Tibial artery (tissue), 4 donors: ENCODE measurements around the gene NHERF1.

ENCODE experiments used
- DNase-seq, 2 donors: peaks; one replicate each; pipeline ENCODE4 v3.0.0-alpha.2; 2019
- H3K27ac ChIP-seq, 2 donors: fragments of 200-600 bp; sonication (generic) in 1 of 2; 1 replicate in 1 of 2; 2 replicates in 1 of 2; pipeline ENCODE4 v1.5.1; 2018 to 2019; ENCODE audit warnings: mild to moderate bottlenecking in 1 of 2
- H3K27me3 ChIP-seq, 2 donors: fragments of 200-600 bp; sonication (generic) in 1 of 2; one replicate each; pipeline versions ENCODE4 v1.5.1 to v1.6.0; 2016 to 2019
- H3K36me3 ChIP-seq, 3 donors: fragments of 200-600 bp; sonication (generic) in 2 of 3; one replicate each; pipeline ENCODE4 v1.5.1; 2016 to 2019; ENCODE audit warnings: mild to moderate bottlenecking in 2 of 3
- H3K4me1 ChIP-seq, 4 donors: fragments of 200-600 bp; sonication (generic) in 2 of 4; 1 replicate in 3 of 4; 2 replicates in 1 of 4; pipeline ENCODE4 v1.5.1; 2016 to 2019
- H3K4me3 ChIP-seq, 2 donors: fragments of 200-600 bp; sonication (generic) in 1 of 2; 1 replicate in 1 of 2; 2 replicates in 1 of 2; pipeline ENCODE4 v1.5.1; 2018 to 2019; ENCODE audit warnings: mild to moderate bottlenecking in 2 of 2
- H3K9me3 ChIP-seq, 3 donors: fragments of 200-600 bp; sonication (generic) in 1 of 3; one replicate each; pipeline ENCODE4 v1.5.1; 2016 to 2019
- intact Hi-C: fragments of 100-400 bp; cut with DNase I; formaldehyde crosslinking; loops from one replicate; pipeline ENCODE4 v1.15.0; 2023; ENCODE audit warnings: low total_unique reads
- TF ChIP-seq, protein P1 (sequence below), 2 experiments: fragments of 200-600 bp in 1 of 2; fragments of 450-650 bp in 1 of 2; IDR thresholded peaks; one replicate each; pipeline ENCODE4 v1.5.1; 2017 to 2019; ENCODE audit warnings: antibody characterized with exemption in 2 of 2, mild to moderate bottlenecking in 1 of 2, moderate library complexity in 1 of 2

The NHERF1 gene

DNA sequence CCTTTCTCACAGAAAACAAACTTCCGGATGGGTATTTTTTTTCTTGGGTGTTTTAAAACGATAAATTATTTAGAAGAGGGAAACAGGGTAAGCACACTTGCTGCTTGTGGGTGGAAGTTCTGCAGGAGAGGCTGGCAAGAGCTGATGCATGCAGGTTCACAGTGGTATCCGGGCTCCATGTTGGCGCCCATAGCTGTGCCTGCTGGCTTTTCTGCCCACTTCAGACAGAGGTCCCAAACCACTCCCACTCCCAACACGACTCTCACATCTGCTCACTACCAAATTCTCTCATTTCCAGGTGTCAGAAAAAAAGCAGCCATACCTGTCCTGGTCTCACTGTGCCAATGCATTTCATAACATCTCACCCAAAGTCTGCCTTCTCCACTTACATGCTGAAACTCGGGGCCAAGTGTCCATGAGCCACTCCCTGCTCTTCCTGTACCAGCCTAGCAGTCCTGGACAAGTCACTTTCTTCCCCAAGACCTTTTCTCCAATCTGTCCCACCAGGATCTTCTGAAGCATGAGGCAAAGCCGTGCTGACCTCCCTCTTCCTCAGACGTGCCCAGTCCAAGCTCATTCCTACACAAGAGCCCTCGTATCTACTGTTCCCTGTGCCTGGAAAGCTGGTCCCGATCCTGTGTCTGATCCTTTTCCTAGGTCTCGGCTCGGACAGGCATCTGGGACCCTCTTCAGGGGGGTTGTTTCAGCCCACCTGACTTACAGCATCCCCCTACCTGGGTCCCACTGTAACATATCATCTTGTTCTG is 37.2 kb upstream of the NHERF1 start:
- peaks cover 0 to 36% of the 10 kb centered on the region in 2 donors for H3K27me3 ChIP-seq
- intact Hi-C loops = no loop called here
- TF ChIP-seq, protein P1, sequence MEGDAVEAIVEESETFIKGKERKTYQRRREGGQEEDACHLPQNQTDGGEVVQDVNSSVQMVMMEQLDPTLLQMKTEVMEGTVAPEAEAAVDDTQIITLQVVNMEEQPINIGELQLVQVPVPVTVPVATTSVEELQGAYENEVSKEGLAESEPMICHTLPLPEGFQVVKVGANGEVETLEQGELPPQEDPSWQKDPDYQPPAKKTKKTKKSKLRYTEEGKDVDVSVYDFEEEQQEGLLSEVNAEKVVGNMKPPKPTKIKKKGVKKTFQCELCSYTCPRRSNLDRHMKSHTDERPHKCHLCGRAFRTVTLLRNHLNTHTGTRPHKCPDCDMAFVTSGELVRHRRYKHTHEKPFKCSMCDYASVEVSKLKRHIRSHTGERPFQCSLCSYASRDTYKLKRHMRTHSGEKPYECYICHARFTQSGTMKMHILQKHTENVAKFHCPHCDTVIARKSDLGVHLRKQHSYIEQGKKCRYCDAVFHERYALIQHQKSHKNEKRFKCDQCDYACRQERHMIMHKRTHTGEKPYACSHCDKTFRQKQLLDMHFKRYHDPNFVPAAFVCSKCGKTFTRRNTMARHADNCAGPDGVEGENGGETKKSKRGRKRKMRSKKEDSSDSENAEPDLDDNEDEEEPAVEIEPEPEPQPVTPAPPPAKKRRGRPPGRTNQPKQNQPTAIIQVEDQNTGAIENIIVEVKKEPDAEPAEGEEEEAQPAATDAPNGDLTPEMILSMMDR (IDR thresholded peaks at IDR 0.05) = no peak
- DNase-seq = no peak
- no peak overlapping the region for H3K4me3 ChIP-seq
- no peaks in the 10 kb centered on the region for H3K36me3 ChIP-seq
- no peak overlapping the region for H3K27ac ChIP-seq
- no peaks in the 10 kb centered on the region for H3K4me1 ChIP-seq
- no peaks in the 10 kb centered on the region for H3K9me3 ChIP-seq

DNA sequence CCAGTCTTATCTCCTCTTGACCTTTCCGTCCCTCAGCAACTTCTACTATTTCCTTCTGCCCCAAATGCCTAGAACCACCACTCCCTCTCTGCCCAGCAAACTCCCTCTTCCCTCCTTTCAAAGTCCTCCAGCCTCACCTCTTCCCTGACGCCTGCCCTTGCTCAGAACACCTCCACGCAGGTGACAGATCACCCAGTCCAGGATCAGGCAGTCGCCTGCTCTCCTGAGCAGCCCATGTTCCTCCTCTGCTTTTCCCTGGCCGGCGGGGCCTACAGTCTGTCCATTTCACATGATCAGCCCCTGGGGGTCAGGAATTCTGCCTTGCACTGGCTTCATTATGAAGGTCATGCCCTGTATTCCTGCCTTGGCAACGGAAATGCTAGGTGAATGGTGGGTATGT is 36.1 kb upstream of the NHERF1 start:
- TF ChIP-seq, protein P1 (IDR thresholded peaks at IDR 0.05) = no peak
- DNase-seq = no peak
- no peaks in the 10 kb centered on the region for H3K4me1 ChIP-seq
- no peak overlapping the region for H3K27ac ChIP-seq
- H3K36me3 ChIP-seq = no peaks in the 10 kb centered on the region
- H3K4me3 ChIP-seq = no peak overlapping the region
- intact Hi-C loops = no loop called here
- H3K9me3 ChIP-seq = no peaks in the 10 kb centered on the region
- H3K27me3 ChIP-seq = peaks cover 0 to 36% of the 10 kb centered on the region in 2 donors

DNA sequence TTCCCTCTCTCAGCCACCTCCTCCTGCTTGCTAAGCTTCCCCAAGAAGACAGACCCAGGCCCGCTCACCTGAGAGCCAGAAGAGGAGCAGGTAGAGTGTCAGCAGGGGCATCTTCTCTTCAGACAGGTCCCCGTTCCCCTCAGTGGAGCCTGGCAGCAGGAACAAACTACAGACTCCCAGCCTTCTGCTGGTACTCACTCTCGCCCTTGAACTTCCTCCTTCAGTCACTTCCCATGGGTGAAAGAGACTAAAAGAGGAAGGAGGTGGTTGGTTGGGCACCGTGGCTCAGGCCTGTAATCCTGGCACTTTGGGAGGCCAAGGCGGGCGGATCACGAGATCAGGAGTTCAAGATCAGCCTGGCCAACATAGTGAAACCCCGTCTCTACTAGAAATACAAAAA is 35.7 kb upstream of the NHERF1 start, which contains the start of gene CD300LF:
CD300LF (minus strand) TSS at position 168 of the 400 bp plus-strand sequence; CDS start at position 111, 57 bp downstream.
- H3K27ac ChIP-seq = no peak within 1 kb of the TSS
- peak in 1 of 2 donors; percentile 59 for DNase-seq

DNA sequence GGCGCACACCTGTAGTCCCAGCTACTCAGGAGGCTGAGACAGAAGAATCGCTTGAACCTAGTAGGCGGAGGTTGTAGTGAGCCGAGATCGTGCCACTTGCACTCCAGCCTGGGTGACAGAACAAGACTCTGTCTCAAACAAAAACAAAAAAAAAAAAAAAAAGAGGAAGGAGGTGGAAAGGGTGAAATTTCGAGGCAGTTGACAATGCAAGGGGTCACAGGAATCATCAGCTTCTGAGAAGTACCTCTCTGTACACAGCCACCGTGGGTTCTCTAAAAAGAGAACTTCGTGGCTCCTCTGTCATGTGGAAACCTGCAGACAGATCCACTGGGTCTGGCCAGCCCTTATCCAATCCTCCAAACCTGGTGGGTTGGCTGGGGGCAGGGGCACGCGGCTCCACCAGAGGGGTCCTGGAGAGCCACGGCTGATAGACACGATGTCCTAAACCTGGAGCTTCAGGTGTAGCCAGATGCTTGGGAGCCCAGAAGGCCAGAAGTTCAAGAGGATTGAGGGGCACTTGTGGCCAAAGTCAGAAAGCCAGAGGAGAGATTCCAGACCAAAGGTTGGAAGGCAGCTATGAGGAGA is 35.2 kb upstream of the NHERF1 start:
- no peaks in the 10 kb centered on the region for H3K9me3 ChIP-seq
- TF ChIP-seq, protein P1 (IDR thresholded peaks at IDR 0.05) = no peak
- no peaks in the 10 kb centered on the region for H3K4me1 ChIP-seq
- no peak overlapping the region for H3K27ac ChIP-seq
- intact Hi-C loops = no loop called here
- no peak for DNase-seq
- peaks cover 0 to 36% of the 10 kb centered on the region in 2 donors for H3K27me3 ChIP-seq
- no peak overlapping the region for H3K4me3 ChIP-seq
- H3K36me3 ChIP-seq = no peaks in the 10 kb centered on the region

More for the DNA sequence above, 35.7 kb upstream of the NHERF1 start, which contains the start of gene CD300LF:
- TF ChIP-seq, protein P1 (IDR thresholded peaks at IDR 0.05) = no peak
- no peak within 1 kb of the TSS for H3K4me3 ChIP-seq
- no peaks in the 10 kb centered on the region for H3K36me3 ChIP-seq
- H3K9me3 ChIP-seq = no peaks in the 10 kb centered on the region
- intact Hi-C loops = no loop called here
- peaks cover 0 to 36% of the 10 kb centered on the region in 2 donors for H3K27me3 ChIP-seq
- no peaks in the 10 kb centered on the region for H3K4me1 ChIP-seq

DNA sequence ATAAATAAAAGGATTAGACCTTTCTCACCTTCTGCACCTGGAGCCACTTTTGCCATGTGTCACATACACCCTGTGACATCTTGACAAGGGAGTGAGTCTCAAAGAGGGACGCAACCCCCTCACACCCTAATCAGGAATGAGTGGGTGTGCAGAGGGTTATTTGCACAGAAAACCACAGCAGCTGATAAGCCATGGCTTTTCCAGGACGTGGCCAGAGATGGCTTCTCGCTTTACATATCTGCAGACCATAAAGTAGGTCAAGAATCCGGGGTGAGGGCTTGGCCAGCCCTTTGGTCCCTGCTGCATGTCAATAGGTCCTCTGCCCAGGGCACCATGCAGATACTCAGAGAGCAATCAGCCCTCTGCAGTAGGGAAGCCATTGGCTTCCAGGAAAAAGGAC is 33.3 kb upstream of the NHERF1 start:
- TF ChIP-seq, protein P1 (IDR thresholded peaks at IDR 0.05) = no peak
- no peaks in the 10 kb centered on the region for H3K4me1 ChIP-seq
- no peak for DNase-seq
- no peaks in the 10 kb centered on the region for H3K9me3 ChIP-seq
- intact Hi-C loops = no loop called here
- no peak overlapping the region for H3K4me3 ChIP-seq
- no peak overlapping the region for H3K27ac ChIP-seq
- H3K36me3 ChIP-seq = no peaks in the 10 kb centered on the region
- peaks cover 0 to 40% of the 10 kb centered on the region in 2 donors for H3K27me3 ChIP-seq
